ENCODE measurements around the gene CACNA1C.

DNA sequence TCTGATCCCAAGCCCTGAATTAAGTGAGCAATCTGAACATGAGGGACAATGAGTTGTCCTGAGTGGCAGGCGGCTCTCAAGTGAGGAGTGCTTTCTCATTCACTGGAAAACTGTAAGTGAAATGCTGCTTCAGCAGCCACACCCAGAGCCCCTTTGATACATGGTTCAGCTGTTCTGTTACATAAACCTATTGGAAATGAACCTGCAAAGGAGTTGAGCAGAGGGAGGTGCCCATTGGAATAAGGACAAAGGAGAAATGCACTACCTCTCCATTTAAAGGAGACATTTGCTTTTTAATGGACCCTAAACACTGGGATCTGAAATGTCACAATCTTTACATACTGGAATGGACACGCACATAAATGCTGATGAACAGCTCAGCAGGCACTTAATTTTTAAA, 169.9 kb downstream of the CACNA1C start:
- no peak for TF ChIP-seq POLR2A (IDR thresholded peaks at IDR 0.05)
- TF ChIP-seq, protein P1, sequence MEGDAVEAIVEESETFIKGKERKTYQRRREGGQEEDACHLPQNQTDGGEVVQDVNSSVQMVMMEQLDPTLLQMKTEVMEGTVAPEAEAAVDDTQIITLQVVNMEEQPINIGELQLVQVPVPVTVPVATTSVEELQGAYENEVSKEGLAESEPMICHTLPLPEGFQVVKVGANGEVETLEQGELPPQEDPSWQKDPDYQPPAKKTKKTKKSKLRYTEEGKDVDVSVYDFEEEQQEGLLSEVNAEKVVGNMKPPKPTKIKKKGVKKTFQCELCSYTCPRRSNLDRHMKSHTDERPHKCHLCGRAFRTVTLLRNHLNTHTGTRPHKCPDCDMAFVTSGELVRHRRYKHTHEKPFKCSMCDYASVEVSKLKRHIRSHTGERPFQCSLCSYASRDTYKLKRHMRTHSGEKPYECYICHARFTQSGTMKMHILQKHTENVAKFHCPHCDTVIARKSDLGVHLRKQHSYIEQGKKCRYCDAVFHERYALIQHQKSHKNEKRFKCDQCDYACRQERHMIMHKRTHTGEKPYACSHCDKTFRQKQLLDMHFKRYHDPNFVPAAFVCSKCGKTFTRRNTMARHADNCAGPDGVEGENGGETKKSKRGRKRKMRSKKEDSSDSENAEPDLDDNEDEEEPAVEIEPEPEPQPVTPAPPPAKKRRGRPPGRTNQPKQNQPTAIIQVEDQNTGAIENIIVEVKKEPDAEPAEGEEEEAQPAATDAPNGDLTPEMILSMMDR (IDR thresholded peaks at IDR 0.05) = no peak

Measured in esophagus squamous epithelium (tissue), 4 donors.